Measurements from ENCODE around the gene RNF125. TPM values are rescaled to one million over a fixed set of nuclear protein-coding genes. Genes with fewer than 3 reads are reported as not detected.

The RNF125 gene
- total and polyA plus RNA-seq, 10 donors: 1.8 to 12.9 (median 9.1) TPM

- intact Hi-C loops (cut with DNase I; ENCODE audit: low total_unique reads): no loop called here
- no peak for TF ChIP-seq POLR2A (IDR thresholded peaks at IDR 0.05)
- no peak for TF ChIP-seq POLR2AphosphoS5 (IDR thresholded peaks at IDR 0.05)
- no peak for TF ChIP-seq CTCF (IDR thresholded peaks at IDR 0.05 in 8 of 11, conservative IDR thresholded peaks at IDR 0.05 in 3 of 11)
- no peak overlapping the region for H3K27ac ChIP-seq
- DNase-seq: no peak
- H3K4me3 ChIP-seq: no peak overlapping the region
- no peaks in the 10 kb centered on the region for H3K4me1 ChIP-seq
- WGBS, 5 donors: 79 to 89% (median 84%) methylated on average over 7 of the region's 7 CpGs
- H3K9me3 ChIP-seq: no peaks in the 10 kb centered on the region
- H3K36me3 ChIP-seq: peaks cover 0 to 23% (median 0%) of the 10 kb centered on the region in 6 donors
- no peaks in the 10 kb centered on the region for H3K27me3 ChIP-seq (replicated peaks in 1 of 7)
Measured at GRCh38 chr18:32057624-32058165, 39.1 kb downstream of the RNF125 start.

- H3K4me3 ChIP-seq: no peak overlapping the region
- no peak overlapping the region for H3K27ac ChIP-seq
- 77 to 90% (median 80%) methylated on average over 2 of the region's 2 CpGs for WGBS, 5 donors
- TF ChIP-seq CTCF (IDR thresholded peaks at IDR 0.05 in 8 of 11, conservative IDR thresholded peaks at IDR 0.05 in 3 of 11): no peak
- TF ChIP-seq POLR2AphosphoS5 (IDR thresholded peaks at IDR 0.05): no peak
- TF ChIP-seq POLR2A (IDR thresholded peaks at IDR 0.05): no peak
- H3K27me3 ChIP-seq (replicated peaks in 1 of 7): no peaks in the 10 kb centered on the region
- no peak for DNase-seq
- peaks cover 0 to 13% (median 0%) of the 10 kb centered on the region in 6 donors for H3K36me3 ChIP-seq
- intact Hi-C loops (cut with DNase I; ENCODE audit: low total_unique reads): loop anchor here (10.0 kb wide), 1 partner anchor 45 kb away; the partner anchor contains the start of gene RNF125
- H3K4me1 ChIP-seq: no peaks in the 10 kb centered on the region
- no peaks in the 10 kb centered on the region for H3K9me3 ChIP-seq
Measured at GRCh38 chr18:32060026-32060425, 41.4 kb downstream of the RNF125 start.

- peaks cover 0 to 58% (median 0%) of the 10 kb centered on the region in 6 donors for H3K36me3 ChIP-seq
- no peak overlapping the region for H3K4me3 ChIP-seq
- no peaks in the 10 kb centered on the region for H3K27me3 ChIP-seq (replicated peaks in 1 of 7)
- H3K9me3 ChIP-seq: no peaks in the 10 kb centered on the region
- TF ChIP-seq POLR2AphosphoS5 (IDR thresholded peaks at IDR 0.05) (no peak), POLR2A (IDR thresholded peaks at IDR 0.05) (no peak), CTCF (IDR thresholded peaks at IDR 0.05 in 8 of 11, conservative IDR thresholded peaks at IDR 0.05 in 3 of 11) (no peak)
- no peak for DNase-seq
- 93 to 98% (median 97%) methylated on average over 3 of the region's 3 CpGs for WGBS, 5 donors
- peaks cover 0 to 9% (median 0%) of the 10 kb centered on the region in 6 donors for H3K4me1 ChIP-seq
- no peak overlapping the region for H3K27ac ChIP-seq
- intact Hi-C loops (cut with DNase I; ENCODE audit: low total_unique reads): loop anchor here (10.0 kb wide), 1 partner anchor 53 kb away; the partner anchor contains the start of gene RNF125
Measured at GRCh38 chr18:32067375-32068167, 48.9 kb downstream of the RNF125 start.

GRCh38 chr18:32072321-32072720 lies 53.7 kb downstream of the RNF125 start:
- Histone ChIP-seq H3K9me3 (no peaks in the 10 kb centered on the region), H3K4me3 (no peak overlapping the region), H3K4me1 (peaks cover 0 to 10% (median 0%) of the 10 kb centered on the region in 6 donors), H3K27ac (no peak overlapping the region), H3K27me3 (replicated peaks in 1 of 7) (no peaks in the 10 kb centered on the region), H3K36me3 (peaks cover 0 to 39% (median 0%) of the 10 kb centered on the region in 6 donors)
- intact Hi-C loops (cut with DNase I; ENCODE audit: low total_unique reads): loop anchor here (10.0 kb wide), 1 partner anchor 128 kb away; the partner anchor contains the start of gene TRAPPC8
- TF ChIP-seq POLR2A (IDR thresholded peaks at IDR 0.05) (no peak), POLR2AphosphoS5 (IDR thresholded peaks at IDR 0.05) (no peak), CTCF (IDR thresholded peaks at IDR 0.05 in 8 of 11, conservative IDR thresholded peaks at IDR 0.05 in 3 of 11) (peak; percentile 16 to 54 (median 44))
- 39 to 63% (median 48%) methylated on average over 4 of the region's 4 CpGs for WGBS, 5 donors
- DNase-seq: no peak
